Stomach (tissue), 4 donors: ENCODE data around the gene CENPP.

Experiments
- CTCF ChIP-seq, 7 experiments: fragments of 450-650 bp in 4 of 7; fragments of 200-600 bp in 3 of 7; sonication (generic) in 3 of 7; IDR thresholded peaks; one replicate each; pipeline ENCODE4 v1.5.1; 2016 to 2019; ENCODE audit warnings: antibody characterized with exemption in 7 of 7, control low read depth in 2 of 7, mild to moderate bottlenecking in 1 of 7
- POLR2A ChIP-seq, 4 donors: fragments of 450-650 bp; IDR thresholded peaks; one replicate each; pipeline ENCODE4 v1.6.1; 2016; ENCODE audit warnings: antibody characterized with exemption in 4 of 4, control low read depth in 2 of 4, mild to moderate bottlenecking in 1 of 4, moderate library complexity in 1 of 4

- no peak for TF ChIP-seq CTCF (IDR thresholded peaks at IDR 0.05)
- TF ChIP-seq POLR2A (IDR thresholded peaks at IDR 0.05) = no peak
Observed at GRCh38 chr9:92295240-92295790, 30.4 kb upstream of the CENPP start.
